DMS53 (cell line): Measurements from ENCODE around the gene DERA.
"Not testable (repeated sequence)": the region's sequence is repeated elsewhere in the genome, so short reads cannot be mapped to it uniquely, and the experiment has no call there.

Source experiments
- DNase-seq: peaks from one replicate; lab custom pipeline; 2025; lab: John Stamatoyannopoulos, UW

The DERA gene

DNA sequence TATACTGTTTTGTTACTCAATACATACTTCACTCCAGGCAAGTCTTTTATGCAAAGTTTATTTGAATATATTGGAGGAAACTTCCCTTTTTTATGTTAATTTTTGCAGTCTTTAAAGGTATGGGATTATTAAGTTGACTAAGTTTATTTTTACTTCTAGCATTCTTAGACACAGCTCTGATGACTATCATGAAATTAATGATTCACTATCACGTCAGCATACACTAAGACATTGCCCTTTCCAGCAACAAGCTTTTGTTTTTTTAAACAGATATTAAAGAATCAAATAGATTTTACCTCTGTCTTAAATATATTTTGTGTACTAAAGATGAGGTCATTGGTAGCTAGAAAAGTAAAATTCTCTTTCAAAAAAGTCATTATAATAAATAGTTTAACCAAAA, 52.1 kb downstream of the DERA start:
- no peak for DNase-seq

DNA sequence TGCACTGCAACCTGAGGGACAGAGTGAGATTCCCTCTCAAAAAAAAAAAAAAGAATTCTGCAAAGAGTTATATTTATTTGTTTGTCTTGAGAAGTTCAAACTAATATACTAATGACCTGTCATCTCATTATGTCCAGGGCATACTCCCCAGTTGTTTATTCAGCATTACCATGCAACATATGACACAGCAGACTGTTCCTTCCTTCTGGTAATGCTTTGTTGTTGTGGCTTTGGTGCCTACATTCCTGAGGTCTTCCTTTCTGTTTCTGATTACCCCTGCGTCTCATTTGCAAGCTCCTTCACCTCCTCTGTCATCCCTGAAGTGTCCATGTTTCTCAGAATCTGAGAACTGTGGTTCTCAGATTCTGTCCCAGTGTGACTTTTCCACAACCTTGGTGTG, 55.3 kb downstream of the DERA start:
- no peak for DNase-seq

DNA sequence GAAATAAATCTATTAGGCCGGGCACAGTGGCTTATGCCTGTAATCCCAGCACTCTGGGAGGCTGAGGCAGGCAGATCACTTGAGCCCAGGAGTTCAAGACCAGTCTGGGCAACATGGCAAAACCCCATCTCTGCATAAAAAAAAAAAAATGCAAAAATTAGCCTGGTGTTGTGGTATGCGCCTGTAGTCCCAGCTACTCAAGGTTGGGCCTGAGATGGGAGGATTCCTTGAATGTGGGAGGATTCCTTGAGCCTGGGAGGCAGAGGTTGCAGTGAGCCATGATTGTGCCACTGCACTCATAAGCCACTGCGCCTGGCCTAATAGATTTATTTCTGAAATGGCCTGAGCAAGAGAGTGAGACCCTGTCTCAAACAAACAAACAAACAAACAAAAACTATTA, 55.9 kb downstream of the DERA start:
- DNase-seq, result not testable (repeated sequence)

DNA sequence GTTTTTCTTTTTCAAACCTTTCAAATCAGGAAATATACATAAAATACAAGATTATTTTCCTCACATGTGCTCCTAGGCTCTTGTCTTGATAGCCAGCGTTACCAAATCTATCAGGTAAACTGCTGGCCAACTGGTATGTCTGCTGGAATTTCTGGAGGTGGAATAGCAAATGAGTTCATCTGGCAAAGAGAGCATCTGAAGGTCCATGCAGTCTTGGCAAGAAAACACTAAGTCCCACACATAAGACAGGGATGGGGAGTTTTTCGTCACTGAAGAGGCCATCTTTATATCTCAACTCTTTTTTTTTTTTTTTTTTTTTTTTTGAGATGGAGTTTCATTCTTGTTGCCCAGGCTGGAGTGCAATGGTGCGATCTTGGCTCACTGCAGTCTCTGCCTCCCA, 60.1 kb downstream of the DERA start:
- DNase-seq, result no peak

DNA sequence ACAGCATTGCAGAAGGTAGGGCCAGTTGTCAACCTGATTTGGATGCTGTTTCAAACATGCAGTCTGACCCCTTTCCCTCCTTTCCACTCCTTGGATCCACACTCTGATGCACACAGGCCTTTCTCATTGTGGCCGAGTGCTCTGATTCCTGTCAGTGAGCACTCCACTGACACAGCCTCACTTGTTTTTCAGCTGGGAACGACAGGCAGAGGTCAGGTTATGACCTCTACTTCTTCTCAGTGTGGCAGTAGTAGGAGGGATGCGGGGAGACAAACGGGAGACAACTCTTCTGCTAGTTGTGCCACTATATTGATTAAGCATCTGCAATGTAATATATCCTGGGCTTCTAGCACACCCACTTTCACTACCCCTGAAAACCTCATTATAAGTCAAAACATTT, 61.8 kb downstream of the DERA start:
- DNase-seq, result no peak

DNA sequence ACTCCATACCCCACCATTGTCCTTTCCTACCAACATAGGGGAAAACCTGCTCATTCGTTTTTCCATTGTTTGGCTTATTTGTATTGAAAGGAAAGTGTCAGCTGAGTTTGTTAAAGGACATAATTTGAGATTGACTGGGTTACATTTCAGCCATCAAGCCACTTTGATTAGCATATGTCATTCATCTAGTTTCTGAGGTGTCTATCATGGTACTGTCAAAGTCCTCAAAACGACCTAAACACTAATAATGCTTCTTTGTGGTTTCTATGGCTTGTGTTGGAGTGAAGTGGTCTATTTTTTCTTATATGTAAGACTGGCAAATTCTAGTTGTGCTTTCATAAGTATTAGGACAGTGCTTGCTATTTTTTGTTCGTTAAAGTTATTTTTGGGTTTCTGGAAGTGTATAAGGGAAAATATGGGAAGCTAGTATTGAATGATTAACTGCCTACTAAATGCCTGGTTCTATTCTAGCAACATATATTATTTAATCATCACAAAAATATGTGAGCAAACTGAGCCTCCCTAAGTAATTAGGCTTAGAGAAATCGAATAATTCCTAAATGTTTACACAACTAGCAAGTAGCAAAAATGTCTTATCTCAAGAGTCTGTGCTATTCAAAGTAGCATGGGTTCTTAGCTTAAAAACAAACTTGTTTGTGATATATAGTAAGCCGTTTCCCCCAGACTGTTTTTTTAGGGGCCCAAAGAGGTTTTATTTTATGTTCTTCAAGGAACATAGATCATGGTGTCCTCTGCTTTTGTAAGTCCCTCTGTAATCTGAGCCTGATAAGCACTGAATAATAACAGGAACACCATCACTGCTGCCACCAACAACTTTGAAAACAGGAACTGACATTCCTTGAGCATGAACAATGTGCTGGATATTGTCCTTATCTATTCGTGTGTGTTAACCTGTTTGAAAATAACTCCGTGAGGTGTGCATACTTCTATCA, 67.1 kb downstream of the DERA start:
- DNase-seq, result no peak

DNA sequence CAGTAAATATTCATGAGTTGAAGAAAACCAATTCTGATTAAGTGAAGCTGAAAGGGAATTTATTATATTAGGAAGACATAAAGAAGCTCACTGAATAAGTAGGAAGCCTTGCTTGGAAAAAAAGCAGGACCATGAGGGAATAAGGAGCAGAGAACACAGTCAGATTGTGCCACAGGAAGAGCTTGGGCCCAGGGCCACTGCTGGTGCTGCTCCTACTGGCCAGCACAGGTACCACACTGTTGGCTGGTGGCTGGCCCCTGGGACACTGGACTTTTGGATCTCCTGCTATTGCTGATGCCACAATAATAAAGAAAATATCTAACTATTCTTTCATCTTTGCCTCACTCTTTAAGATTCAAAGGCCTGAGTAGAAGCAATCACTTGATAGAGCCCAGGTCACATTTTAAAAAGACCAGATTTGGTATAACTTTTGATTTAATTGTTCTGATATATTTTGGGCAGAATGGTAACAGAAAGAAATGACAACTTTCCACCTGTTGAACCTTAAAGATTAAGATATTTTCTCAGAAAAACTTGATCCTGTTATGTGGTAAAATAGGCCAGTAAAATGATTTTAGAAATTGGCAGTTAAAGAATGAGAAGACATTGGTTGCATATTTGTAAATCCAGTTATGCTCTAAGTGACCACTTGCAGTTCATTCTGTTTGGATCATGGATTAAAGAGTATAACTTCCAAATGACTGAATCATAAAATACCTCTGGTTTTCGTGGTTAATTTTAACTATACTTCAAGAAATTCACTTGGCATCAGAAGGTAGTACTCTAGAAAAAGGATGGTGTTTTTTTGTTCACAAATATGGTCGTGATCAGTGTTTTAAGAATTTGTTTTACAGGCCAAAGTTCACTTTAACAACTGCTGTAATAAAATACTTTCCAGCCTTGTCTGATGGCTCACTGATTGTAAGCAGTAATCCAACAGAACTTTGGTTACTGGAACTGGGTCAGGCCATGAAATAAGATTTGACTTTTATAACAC, 68.3 kb downstream of the DERA start:
- DNase-seq, result peak; percentile 68

DNA sequence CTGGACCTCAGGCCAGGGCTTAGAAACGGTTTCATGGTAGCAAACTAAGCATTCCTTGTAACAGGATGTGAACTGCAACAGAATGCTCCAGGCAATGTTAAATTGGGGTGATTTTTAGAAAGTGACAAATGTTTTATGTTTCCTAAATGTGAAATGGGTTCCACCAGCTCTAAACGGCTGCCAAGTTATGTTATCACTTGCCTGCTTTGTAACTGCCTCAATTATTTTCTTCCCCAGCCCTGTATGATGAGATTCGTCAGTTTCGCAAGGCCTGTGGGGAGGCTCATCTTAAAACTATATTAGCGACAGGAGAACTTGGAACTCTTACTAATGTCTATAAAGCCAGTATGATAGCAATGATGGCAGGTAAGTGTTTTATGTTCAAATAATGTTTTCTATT, 70.9 kb downstream of the DERA start:
- DNase-seq, result no peak

DNA sequence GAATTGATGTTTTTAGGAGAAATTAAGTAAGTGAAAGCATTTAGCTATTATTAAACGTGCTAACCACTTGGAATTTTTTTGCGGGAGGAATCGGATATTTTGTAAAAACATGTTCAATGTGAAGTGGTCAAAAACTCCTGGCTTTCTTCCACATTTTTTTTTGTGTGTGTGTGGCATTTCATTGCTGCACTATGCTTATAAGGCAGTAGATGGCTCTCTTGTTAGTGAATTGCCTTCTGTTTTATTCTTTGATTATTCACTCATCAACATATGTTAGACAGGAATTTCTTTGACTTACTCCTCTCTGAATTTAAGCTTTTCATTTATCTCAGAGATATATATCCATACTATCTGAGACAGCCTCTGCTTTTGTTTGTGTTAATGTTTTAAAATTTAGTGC, 71.3 kb downstream of the DERA start:
- peak; percentile 65 for DNase-seq

DNA sequence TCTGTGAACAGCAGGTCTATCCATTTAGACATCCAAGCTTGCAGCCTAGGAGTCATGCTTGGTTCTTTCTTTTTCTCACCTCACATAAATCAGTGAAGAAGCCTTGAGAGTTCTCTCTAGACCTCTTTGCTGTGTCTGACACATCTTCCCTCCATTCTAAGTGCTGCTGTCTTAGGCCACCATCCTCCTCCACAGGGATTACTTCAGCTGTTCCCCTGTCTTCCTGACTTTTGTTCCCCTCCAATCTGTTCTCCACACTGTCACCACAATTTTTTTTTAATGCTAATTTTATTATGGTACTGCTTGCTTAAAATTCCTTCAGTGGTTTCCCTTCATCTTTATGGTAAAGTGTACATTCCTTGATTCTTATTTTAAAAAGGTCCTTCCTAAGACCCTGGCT, 71.8 kb downstream of the DERA start:
- DNase-seq, result no peak

DNA sequence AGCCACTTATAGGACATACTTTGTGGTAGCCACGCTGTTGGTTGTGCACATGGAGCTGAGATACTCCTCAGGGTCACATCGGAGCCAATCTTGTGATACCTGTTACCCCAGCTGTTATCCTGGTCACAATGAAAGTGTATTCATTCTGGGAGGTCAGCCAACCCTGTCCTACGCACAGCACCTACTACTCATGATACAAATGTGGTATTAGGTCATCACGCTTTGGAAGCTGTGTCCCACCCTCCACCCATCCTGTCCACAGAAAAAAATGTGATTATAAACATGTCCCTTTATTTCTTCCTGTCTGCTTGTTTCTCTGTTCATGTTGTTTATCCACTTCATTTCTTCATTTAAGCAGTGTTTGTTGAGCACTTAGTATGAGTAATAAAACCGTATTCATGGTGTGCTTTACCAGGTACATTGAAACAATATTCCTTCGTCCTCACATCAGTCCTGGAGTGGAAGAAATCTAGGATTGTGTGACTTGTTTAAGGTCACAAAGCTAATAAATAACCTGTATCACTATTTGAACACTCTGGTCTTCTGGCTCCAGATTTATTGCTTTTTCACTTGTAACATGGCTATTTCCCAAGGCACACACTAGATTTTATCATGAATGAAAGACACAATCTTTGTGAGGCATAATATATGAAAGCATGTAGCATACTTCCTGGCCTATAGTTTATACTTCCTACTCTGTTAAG, 73.1 kb downstream of the DERA start:
- DNase-seq, result peak; percentile 21

DNA sequence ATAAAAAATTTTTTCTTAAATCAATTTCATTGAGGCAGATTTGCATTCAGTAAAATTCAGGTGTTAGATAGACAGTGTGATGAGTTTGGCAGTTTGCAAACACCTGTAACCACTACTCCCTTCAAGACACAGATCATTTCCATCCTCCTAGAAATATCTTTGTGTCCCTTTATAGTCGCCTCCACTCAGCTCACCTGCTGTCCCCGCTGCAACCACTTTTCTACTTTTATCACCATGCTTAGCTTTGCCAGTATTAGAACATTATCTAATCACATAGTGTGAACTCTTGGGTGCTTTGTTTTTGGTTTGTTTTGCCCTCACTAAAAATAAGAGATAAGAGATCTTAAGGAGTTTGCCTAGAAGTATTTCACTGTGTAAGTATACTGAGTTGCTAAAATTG, 73.8 kb downstream of the DERA start:
- no peak for DNase-seq

DNA sequence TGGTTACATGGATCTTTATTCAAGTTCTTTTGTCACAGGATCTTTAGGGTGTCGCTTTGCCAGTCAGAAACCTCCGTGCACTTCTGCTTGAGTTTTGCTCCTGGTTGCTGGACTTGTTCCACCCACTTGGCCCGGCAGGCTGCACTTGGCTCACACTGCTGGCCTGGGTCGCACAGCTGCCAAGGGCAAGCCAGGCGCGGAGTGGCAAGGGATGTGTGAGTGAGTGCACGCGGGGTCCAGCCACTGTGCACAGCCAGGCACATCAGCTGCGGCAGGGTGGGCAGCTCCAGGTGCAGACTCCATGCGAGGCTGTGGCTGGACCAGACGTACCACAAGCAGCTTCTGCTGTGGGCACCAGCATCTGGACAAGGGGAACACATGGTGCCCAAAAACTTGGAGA, 76.6 kb downstream of the DERA start:
- DNase-seq, result no peak

DNA sequence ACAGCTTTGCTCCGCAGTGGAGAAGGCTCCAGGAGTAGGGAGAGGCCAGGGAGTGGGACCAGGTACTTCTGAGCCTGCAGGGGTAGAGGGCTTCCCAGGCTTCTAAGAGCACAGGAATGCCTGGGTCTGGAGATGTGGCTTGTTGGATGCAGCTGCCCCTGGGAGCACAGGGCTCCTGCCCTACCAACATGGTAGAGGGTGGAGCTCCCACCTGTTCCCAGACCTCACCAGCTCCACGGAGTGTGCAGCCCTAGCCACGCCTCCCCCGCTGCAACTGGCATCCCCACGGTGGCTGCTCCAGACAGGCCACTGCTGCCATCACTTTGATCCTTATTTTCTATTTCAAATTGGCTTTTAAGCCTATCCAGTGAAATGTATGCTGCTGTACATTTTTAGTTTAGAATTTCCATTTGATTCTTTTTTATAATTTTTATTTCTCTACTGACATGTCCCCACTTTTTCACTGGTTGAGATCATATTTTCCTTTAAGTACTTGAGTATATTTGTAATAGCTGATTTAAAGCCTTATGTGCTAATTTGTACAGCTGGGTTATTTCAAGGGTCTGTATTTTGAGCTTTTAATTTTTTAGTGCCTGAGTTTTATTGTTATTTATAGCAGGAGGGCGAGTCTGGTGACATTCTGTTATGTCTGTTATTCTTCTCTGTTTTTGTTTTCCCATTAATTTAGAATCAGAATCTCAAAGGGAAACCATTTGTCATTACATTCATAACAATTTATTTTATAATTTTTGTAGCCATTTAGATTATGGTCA, 78.0 kb downstream of the DERA start:
- no peak for DNase-seq

DNA sequence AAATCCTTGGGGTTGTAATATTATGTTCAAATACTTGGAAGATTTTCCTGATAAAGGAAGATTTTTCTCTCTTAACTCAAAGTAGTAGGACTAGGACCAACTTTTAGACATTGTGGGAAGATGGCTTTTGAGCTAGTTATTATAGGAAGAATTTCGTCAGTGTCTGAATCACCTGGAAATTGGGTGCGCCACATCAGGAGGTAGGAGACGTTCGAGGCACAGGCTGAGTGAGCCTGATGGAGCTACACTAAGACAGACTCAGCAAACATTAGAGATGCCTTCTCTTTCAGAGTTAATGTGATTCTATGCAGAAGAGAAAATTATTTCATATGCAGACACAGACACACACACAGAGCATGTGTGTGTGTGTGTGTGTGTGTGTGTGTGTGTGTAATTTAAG, 84.7 kb downstream of the DERA start:
- no peak for DNase-seq

DNA sequence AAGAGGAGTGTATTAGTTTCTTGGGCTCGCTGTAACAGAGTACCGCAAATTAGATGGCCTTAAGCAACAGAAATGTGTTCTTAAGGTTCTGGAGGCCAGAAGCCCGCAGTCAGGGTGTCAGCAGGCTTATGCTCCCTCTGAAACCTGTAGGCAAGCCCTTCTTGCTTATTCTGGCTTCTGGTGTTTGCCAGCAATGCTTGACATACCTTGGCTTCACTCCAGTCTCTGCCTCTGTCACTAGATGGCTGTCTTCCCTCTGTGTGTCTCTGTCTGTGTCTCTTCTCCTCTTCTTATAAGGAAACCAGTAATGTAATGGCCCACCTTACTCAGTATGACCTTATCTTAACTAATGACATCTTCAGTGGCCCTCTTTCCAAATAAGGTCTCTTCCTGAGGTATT, 85.1 kb downstream of the DERA start:
- peak; percentile 50 for DNase-seq

DNA sequence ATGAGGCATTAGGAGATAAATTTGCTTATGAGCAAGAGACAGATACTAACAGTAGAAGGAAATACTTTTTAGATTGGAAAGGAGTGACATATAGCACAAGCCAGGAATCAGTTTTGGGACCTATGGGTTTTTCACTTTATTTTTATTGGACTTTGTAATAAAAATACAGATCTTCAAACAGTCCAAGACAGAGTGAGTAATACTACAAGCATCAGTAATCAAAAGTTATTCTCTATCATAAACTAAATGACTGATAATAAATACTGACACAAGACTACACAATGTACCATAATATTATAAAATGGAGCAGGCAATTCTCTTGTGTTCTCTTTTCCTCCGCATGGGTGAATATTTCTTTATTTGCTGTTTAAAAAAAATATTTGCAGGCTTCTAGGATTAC, 85.8 kb downstream of the DERA start:
- no peak for DNase-seq

DNA sequence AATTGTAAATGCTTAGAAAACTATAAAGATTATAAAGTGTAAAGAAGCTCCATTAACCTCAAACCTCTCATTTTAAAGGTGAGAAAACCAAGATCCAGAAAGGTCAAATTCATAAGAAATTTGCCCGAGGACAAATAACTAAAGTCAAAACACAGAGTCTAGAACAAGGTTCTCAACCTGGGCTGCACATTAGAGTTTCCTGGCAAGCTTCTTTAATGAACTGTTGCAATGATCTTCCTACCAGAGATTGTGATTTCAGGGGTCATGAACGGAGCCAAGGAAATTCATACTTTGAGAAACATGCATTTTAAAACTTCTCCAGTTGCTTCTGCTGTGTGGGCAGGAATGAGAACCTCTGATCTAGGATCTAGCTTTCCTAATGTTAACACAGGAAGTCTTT, 86.8 kb downstream of the DERA start:
- DNase-seq, result no peak

DNA sequence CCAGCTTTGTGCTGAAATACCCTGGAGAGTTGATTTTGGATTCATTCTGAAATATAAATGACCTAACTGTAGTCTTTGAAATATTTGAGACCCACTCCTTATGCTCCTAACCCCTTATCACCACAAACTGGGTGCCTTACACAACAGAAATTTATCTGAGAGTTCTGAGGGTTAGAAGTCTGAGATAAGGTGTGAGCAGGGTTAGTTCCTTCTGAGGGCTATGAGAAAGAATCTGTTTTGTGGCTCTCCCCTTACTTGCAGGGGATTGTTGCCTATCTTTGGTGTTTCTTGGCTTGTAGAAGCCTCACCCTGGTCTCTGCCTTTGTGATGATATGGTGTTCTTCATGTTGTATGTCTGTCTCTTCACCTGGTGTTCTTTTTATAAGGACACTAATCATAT, 91.7 kb downstream of the DERA start:
- DNase-seq, result no peak

DNA sequence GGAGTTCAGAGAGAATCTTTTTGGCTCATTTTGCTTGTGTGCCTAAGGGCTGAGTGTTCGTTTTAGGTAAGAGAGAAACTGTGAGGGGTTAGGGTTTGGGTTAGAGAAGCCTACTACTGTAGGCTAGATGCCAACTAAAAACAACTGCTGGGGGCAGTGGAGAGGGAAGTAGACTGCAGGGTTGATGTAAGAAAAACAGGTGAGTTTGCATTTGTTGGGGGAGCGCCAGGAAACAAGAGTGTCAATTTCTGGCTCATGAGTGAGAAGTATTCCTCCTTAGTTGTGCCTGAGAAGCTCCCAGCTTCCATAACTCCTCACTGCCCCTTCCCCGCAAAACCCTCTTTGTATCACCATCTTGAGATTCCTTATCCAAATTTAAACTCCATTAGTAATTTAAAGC, 92.3 kb downstream of the DERA start:
- no peak for DNase-seq

DNA sequence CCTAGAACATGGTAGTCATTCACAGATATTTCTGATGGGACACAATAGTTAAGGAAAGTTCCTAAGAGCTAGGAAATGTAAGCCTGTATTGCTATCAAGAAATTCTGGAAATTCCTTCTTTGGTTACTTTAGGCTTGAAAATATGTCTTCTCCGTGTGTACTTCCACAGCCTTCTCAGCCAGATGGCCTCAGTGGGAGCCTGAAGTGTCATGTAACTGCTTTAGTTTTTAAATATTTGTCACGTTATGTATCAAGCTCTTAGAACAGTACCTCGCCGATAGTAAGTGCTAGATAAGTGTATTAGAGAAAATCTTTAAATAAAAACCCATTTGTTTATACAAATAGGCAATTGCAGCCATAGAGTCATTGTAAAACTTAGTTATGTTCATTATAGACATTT, 95.6 kb downstream of the DERA start:
- no peak for DNase-seq
